ENCODE results near the gene HS6ST1.
"Not testable (repeated sequence)": the region's sequence is repeated elsewhere in the genome, so short reads cannot be mapped to it uniquely, and the experiment has no call there.

The HS6ST1 gene

GRCh38 chr2:128280158-128280871 lies 38.4 kb downstream of the HS6ST1 start:
- no peak for DNase-seq

DNA sequence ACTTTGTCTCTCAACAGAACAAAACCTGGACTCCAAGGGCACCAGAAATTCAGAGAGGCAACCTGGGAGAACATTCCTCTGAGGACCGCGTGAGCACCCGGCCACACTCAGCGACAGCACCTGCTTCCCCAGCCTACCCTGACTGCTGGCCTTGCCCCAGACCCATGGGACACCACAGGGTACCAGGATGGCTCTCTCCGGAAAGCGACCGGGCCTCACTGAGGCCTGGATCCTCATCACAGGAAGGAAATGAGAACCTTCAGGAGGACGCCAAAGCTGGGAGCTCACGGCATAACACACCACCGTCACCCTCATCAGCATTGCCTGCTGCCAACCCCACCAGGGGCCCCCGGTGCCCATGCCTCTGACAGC lies 38.9 kb downstream of the HS6ST1 start:
- no peak for DNase-seq

- DNase-seq = no peak
Measured at GRCh38 chr2:128279009-128279408, 39.7 kb downstream of the HS6ST1 start.

GRCh38 chr2:128277961-128278681 lies 40.5 kb downstream of the HS6ST1 start:
- DNase-seq = no peak

DNA sequence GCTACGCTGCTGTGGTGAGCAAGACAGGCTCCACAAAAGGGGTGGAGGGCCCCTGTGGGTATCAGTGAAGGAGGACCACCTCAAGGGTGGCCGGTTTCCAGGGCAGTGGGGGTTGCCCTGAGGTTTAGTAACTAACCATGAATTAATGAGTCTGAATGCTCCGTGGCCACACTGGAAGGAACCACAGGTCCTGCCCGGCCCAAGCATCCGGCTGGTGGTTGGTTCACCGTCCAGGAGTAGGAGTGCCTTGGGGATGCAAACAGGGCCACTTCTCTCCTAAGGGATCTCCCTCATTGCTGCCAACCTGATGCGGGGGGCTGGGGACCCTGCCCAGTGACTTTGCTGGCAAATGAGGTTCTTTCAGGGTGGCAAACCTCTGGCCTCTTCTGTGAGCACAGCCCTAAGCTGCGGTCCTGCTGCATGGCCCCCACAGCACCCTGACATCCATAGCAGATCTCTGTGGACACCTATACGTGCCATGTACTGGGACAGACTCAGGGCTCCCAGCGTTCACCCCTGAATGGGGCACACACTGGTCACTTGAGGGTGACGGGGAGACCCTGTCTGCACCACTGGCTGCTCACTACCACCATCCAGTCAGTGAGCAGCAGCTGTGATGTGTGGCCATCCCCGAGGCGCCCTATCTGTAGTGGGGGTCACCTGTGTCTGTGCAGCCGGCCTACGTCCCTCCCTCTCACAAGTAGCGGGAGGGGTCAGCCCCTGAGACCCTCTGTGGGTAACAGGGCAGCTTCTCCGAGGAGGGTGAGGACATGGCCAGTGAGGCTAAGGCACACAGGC lies 41.6 kb downstream of the HS6ST1 start:
- DNase-seq = no peak

GRCh38 chr2:128275498-128276045 lies 43.1 kb downstream of the HS6ST1 start:
- DNase-seq = no peak

DNA sequence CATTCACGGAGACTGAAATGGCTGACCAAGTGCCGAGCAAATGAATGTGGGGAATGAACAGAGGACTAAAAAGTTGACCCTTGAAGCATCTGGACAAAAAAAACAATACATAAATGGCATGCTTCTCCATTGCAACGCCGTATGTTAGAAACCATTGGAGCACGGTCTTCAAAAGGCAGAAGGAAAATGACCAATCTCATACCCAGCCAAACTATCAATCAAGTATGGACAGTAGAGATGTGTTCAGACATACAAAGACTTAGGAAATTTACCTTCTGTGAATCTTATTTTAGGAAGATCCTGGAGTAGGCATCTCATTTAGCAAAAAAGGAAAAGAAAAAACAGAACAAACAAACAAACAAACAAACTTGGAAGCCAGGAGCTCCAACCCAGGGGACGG lies 44.5 kb downstream of the HS6ST1 start:
- DNase-seq = no peak

GRCh38 chr2:128273469-128274081 lies 45.1 kb downstream of the HS6ST1 start:
- DNase-seq = no peak

DNA sequence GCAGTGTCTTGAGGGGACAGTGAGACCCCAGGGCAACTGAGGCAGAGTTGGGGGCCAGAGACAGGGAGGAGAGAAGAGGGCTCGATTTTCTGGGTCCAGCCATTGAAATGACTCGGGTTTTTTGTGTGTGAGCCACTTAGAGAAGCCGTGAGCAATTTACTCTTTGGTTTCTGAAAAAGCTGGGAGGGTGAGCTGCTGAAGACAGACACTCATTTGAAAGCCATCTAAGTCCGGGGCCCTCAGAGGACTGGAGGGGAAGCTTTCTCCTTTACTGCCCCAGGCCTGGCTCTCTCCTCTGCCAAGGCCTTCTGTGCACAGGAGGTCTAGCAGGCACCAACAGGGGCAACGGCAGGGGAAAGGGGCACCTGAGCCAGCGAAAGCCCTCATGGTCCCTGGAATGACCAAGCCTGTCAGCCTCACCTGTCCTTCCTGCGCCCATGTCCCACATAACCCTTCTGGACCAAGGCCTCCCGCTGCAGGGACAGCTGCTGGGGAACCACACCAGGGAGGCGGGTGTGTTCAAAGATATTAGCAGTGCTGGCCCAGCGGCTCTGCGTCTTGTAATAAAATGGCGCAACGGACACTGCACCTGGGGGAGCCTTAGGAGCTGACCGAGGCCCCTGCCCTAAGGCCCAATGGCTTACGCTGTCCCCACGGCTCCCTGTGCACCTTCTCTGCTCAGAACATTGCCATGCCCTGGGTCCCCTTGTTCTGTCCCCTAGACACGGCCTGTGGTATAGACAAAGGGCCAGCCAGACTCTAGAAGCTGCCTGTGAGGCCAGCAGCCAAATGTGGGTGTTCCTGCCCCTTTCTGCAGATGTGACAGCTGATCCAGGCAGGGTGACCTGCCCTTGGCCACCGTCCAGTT lies 45.8 kb downstream of the HS6ST1 start:
- DNase-seq = no peak

GRCh38 chr2:128271911-128272600 lies 46.6 kb downstream of the HS6ST1 start:
- no peak for DNase-seq

DNA sequence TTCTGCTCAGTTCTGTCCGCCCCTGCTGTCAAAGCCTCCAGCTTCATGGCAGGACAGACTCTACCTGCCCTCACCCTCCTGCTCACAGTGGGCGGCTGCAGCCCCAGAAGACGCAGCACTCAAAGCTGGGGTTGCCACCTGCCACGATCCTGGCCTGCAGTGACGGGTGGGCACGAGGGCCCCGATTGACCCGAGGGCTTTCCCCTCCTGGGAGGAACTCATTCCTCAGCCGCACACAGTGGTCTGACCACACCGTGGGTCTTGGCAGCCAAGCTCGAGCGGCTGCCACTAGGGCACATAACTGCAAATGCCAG lies 47.1 kb downstream of the HS6ST1 start:
- DNase-seq = no peak

DNA sequence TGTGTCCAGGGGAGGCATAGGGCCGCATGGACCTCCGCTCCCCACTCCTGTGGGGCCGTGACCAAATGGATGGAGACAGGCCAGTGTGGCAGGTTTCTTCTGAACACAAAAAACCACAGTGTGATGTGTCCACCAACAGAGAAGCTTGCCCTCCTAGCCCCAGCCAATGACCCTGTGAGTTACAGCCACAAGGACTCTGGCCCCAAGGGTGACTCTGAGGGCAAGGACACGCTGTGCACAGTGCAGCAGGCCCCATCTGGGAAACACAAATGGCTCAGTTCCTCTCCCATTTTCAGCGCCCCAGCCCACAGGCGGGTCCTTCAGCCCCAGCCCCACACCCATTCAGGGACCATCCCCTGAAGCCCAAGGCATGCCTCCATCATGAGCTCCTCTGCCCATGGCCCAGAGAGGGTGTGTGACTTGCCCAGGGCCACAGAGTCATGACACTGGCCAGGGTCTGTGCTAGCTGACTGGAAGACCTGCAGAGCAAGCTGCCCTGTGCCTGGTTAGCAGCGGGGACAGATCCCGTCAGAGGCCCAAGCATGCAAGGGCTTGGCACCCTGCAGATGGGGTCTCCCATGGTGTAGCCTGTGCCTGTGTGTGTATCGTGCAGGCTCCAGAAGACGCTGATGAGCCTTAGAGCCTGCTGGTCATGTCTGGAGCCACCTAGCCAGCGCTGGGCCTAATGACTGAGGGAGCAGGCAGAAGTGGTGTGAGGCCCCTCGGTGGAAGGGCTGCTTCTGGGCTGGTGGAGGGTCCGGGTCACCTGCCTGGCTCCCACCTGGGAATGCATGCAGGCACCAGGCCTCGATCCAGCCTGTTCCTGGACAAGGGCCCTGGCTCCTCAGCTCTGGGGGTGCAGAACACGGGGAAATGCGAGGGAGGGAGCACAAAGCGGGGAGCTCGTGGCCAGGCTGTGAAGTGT lies 47.7 kb downstream of the HS6ST1 start:
- no peak for DNase-seq

GRCh38 chr2:128269990-128270671 lies 48.5 kb downstream of the HS6ST1 start:
- DNase-seq = no peak

- DNase-seq = no peak
Measured at GRCh38 chr2:128269063-128269989, 49.3 kb downstream of the HS6ST1 start.

- not testable (repeated sequence) for DNase-seq
Measured at GRCh38 chr2:128268611-128269010, 50.1 kb downstream of the HS6ST1 start.

DNA sequence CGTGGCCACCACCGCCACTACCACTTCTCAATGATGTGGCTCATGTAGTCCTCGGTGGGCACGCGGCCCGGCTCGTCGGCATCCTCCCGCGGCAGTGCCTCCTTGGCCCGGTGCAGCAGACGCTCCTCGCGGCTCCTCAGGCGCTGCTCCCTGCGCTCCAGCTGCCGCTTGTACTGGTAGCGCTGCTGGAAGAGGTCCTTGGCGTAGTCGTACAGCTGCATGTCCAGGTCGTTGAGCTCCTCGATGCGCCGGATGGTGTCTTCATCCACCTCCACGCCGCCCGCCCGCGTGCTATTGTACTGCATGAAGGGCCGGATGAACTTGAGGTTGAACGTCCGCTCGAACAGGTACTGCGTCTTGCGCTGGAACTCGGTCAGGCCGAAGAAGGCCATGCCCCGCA lies 50.5 kb downstream of the HS6ST1 start:
- not testable (repeated sequence) for DNase-seq

DNA sequence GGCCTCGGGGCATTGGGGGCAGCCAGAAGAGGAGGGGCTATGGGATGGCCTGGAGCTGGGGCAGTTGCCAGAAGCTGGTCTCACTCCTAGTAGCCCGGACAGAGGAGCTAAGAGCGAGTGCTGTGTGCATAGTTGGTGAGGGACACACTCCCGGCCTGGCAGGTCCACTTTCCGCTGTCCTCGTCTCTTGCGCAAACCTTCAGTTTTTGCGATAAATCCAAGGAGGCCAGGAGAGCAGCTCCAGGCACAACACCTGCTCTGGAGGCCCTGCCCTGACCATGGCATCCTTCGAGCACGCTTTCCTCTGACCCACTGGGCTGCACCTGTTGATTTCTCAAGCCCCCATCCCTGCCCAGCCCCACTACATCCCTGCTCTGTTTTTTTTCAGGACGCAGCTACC lies 51.0 kb downstream of the HS6ST1 start:
- not testable (repeated sequence) for DNase-seq

DNA sequence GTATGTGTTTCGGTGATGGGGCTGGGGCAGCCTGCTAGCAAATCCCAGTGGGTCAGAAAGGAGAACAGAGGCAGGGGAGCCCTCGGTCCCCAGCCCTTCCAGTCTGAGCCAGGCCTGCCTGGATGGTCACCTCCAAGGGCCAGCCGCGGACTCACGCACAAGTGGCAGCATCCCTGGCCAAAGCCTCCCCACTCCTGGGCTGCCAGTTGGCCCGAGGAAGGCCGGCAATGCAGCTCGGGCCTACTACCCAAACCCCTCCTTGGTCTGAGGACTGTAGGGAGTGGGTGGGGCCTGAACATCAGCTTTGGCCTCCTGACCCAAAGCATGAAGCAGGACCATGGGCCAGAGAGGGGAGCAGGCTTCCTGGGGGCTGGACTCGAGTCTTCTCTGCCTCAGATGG lies 51.5 kb downstream of the HS6ST1 start:
- not testable (repeated sequence) for DNase-seq

DNA sequence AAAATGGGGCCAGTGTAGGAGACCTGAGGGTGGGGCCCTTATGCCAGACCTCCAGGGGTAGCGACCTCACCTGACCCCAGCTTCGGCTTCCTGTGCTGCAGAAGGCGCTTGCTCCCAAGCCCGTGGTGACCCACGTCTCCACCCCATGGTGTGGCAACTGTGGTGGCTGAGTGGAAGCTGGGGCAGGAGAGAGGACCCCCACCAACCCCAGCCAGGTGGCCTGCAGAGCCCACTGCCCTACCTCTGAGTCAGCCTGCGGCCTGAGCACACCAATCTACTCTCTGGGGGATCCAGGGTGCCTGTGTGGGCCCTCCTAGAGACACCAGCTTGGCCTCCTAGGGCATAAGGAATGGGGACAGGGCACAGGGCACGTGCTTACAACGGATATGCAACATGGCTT lies 52.2 kb downstream of the HS6ST1 start:
- DNase-seq = not testable (repeated sequence)
